ENCODE data around the gene MAGOH.
A peak's percentile ranks its signal among the peaks of the same experiment; 100 is the strongest.

Gene MAGOH

GRCh38 chr1:53259932-53260331, 21.6 kb upstream of the MAGOH start:
- Histone ChIP-seq H3K4me1 (ENCODE audit: control insufficient read depth in 2 of 2, insufficient read depth in 1 of 2, low read depth in 1 of 2, low read length in 2 of 2) (no peaks in the 10 kb centered on the region), H3K79me1 (ENCODE audit: low read depth, low read length) (no peaks in the 10 kb centered on the region), H3K4me3 (ENCODE audit: low read length in 2 of 2) (no peak overlapping the region), H3K9ac (ENCODE audit: low read depth, low read length, poor library complexity) (no peak overlapping the region), H3K18ac (ENCODE audit: low read length) (no peak overlapping the region), H2BK15ac (ENCODE audit: low read length) (no peak overlapping the region), H3K27me3 (ENCODE audit: control insufficient read depth in 3 of 3, insufficient read depth in 3 of 3, low read depth in 1 of 3, low read length in 3 of 3) (no peaks in the 10 kb centered on the region), H3K4ac (ENCODE audit: low read length) (no peak overlapping the region), H3K27ac (replicated peaks; ENCODE audit: low read length) (no peak overlapping the region), H2BK5ac (ENCODE audit: low read length) (no peak overlapping the region), H3K23ac (ENCODE audit: low read depth, low read length, poor library complexity) (no peak overlapping the region), H3K36me3 (replicated peaks in 1 of 2; ENCODE audit: control insufficient read depth in 2 of 2, insufficient read depth in 2 of 2, low read length in 2 of 2) (peaks cover 67 to 100% of the 10 kb centered on the region in 2 donors), H2BK120ac (ENCODE audit: low read depth, low read length) (no peak overlapping the region), H2AK5ac (ENCODE audit: low read depth, low read length) (no peak overlapping the region), H4K91ac (ENCODE audit: low read depth, low read length, poor library complexity) (no peak overlapping the region), H4K8ac (ENCODE audit: low read depth, low read length) (no peak overlapping the region), H3K9me3 (replicated peaks in 1 of 2; ENCODE audit: control insufficient read depth in 2 of 2, insufficient read depth in 1 of 2, low read depth in 1 of 2, low read length in 2 of 2) (no peaks in the 10 kb centered on the region), H2BK12ac (ENCODE audit: low read length) (no peak overlapping the region), H3K14ac (ENCODE audit: low read length) (no peak overlapping the region), H2AFZ (ENCODE audit: low read length) (no peak overlapping the region), H3K4me2 (ENCODE audit: insufficient read depth, low read length, poor library complexity, severe bottlenecking) (no peak overlapping the region)
- no CpG with 5 or more reads among the region's 2 CpGs for WGBS, 2 donors (ENCODE audit: extremely low coverage in 2 of 2, insufficient read length in 2 of 2, insufficient replicate concordance in 1 of 2)
- DNase-seq (ENCODE audit: low spot score), result no peak

DNA sequence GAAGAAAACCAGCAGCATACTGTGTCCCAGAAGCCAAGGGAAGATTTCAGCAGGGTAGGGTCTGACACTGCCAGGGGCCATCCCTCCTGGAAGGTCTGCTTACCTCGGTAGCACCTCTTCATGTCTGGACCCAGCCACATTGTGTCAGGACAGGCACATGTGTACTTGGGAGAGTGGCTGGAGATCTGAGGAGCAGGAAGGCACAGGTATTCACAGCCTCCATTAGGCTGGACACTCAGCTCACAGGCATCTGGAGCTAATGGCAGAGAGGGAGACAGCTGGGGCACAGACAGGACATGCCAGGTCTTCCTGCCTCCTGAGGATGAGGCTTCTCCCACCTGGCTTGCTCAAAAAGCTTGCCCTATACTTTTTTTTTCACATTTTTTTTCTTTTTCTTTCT, 19.9 kb upstream of the MAGOH start:
- Histone ChIP-seq H2AFZ (ENCODE audit: low read length) (no peak overlapping the region), H3K9ac (ENCODE audit: low read depth, low read length, poor library complexity) (peak overlapping the region; percentile 18), H2AK5ac (ENCODE audit: low read depth, low read length) (no peak overlapping the region), H3K27ac (replicated peaks; ENCODE audit: low read length) (no peak overlapping the region), H4K8ac (ENCODE audit: low read depth, low read length) (no peak overlapping the region), H2BK120ac (ENCODE audit: low read depth, low read length) (no peak overlapping the region), H3K14ac (ENCODE audit: low read length) (no peak overlapping the region), H2BK5ac (ENCODE audit: low read length) (no peak overlapping the region), H3K23ac (ENCODE audit: low read depth, low read length, poor library complexity) (peak overlapping the region; percentile 49), H3K79me1 (ENCODE audit: low read depth, low read length) (no peaks in the 10 kb centered on the region), H3K9me3 (replicated peaks in 1 of 2; ENCODE audit: control insufficient read depth in 2 of 2, insufficient read depth in 1 of 2, low read depth in 1 of 2, low read length in 2 of 2) (no peaks in the 10 kb centered on the region), H3K36me3 (replicated peaks in 1 of 2; ENCODE audit: control insufficient read depth in 2 of 2, insufficient read depth in 2 of 2, low read length in 2 of 2) (peaks cover 59 to 99% of the 10 kb centered on the region in 2 donors), H3K4ac (ENCODE audit: low read length) (no peak overlapping the region), H3K4me3 (ENCODE audit: low read length in 2 of 2) (no peak overlapping the region), H3K27me3 (ENCODE audit: control insufficient read depth in 3 of 3, insufficient read depth in 3 of 3, low read depth in 1 of 3, low read length in 3 of 3) (no peaks in the 10 kb centered on the region), H2BK15ac (ENCODE audit: low read length) (no peak overlapping the region), H4K91ac (ENCODE audit: low read depth, low read length, poor library complexity) (no peak overlapping the region), H3K18ac (ENCODE audit: low read length) (no peak overlapping the region), H3K4me2 (ENCODE audit: insufficient read depth, low read length, poor library complexity, severe bottlenecking) (no peak overlapping the region), H3K4me1 (ENCODE audit: control insufficient read depth in 2 of 2, insufficient read depth in 1 of 2, low read depth in 1 of 2, low read length in 2 of 2) (no peaks in the 10 kb centered on the region), H2BK12ac (ENCODE audit: low read length) (no peak overlapping the region)
- no peak for DNase-seq (ENCODE audit: low spot score)
- no CpG with 5 or more reads among the region's 1 CpG for WGBS, 2 donors (ENCODE audit: extremely low coverage in 2 of 2, insufficient read length in 2 of 2, insufficient replicate concordance in 1 of 2)

DNA sequence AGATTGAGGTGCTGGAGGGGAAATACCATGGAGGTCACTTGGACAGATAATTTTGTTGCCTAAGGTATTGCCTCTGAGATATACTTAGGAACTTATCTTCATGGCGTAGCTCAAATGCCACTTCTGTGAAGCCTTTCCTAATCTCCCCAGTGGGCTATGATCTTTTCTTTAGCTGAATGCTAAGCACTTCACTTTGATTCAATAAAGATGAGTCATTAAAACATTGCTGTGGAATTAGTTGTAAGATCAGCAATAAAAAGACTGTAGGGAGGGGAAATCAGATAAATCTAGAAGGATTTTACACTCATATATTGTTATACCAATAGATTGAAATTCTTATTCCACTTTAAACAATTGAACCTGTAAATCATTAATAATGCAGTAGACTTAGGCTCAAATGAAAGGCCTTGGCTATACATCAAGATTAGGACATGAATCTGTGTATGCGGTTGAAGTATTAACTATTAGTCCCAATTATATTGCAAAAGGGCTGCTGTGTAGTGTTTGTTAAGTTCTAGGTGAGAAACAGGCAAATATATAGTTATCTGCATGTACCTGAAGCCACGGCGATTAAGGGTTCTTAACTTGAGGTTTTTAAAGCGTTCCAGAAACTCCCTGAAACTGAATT, 19.2 kb upstream of the MAGOH start:
- no peak overlapping the region for H3K23ac ChIP-seq (ENCODE audit: low read depth, low read length, poor library complexity)
- H2BK120ac ChIP-seq (ENCODE audit: low read depth, low read length), result no peak overlapping the region
- no peak overlapping the region for H3K4me2 ChIP-seq (ENCODE audit: insufficient read depth, low read length, poor library complexity, severe bottlenecking)
- no peak overlapping the region for H3K14ac ChIP-seq (ENCODE audit: low read length)
- no peak overlapping the region for H3K18ac ChIP-seq (ENCODE audit: low read length)
- no peak overlapping the region for H2BK15ac ChIP-seq (ENCODE audit: low read length)
- no peak overlapping the region for H2BK12ac ChIP-seq (ENCODE audit: low read length)
- H2AK5ac ChIP-seq (ENCODE audit: low read depth, low read length), result no peak overlapping the region
- H3K36me3 ChIP-seq (replicated peaks in 1 of 2; ENCODE audit: control insufficient read depth in 2 of 2, insufficient read depth in 2 of 2, low read length in 2 of 2), result peaks cover 55 to 99% of the 10 kb centered on the region in 2 donors
- DNase-seq (ENCODE audit: low spot score), result no peak
- H3K4ac ChIP-seq (ENCODE audit: low read length), result no peak overlapping the region
- no peak overlapping the region for H3K4me3 ChIP-seq (ENCODE audit: low read length in 2 of 2)
- H4K91ac ChIP-seq (ENCODE audit: low read depth, low read length, poor library complexity), result no peak overlapping the region
- H3K27me3 ChIP-seq (ENCODE audit: control insufficient read depth in 3 of 3, insufficient read depth in 3 of 3, low read depth in 1 of 3, low read length in 3 of 3), result no peaks in the 10 kb centered on the region
- no peaks in the 10 kb centered on the region for H3K9me3 ChIP-seq (replicated peaks in 1 of 2; ENCODE audit: control insufficient read depth in 2 of 2, insufficient read depth in 1 of 2, low read depth in 1 of 2, low read length in 2 of 2)
- no peak overlapping the region for H3K9ac ChIP-seq (ENCODE audit: low read depth, low read length, poor library complexity)
- no peak overlapping the region for H3K27ac ChIP-seq (replicated peaks; ENCODE audit: low read length)
- no peak overlapping the region for H2AFZ ChIP-seq (ENCODE audit: low read length)
- no peaks in the 10 kb centered on the region for H3K79me1 ChIP-seq (ENCODE audit: low read depth, low read length)
- H2BK5ac ChIP-seq (ENCODE audit: low read length), result no peak overlapping the region
- WGBS, 2 donors (ENCODE audit: extremely low coverage in 2 of 2, insufficient read length in 2 of 2, insufficient replicate concordance in 1 of 2), result no CpG with 5 or more reads among the region's 5 CpGs
- H3K4me1 ChIP-seq (ENCODE audit: control insufficient read depth in 2 of 2, insufficient read depth in 1 of 2, low read depth in 1 of 2, low read length in 2 of 2), result no peaks in the 10 kb centered on the region
- H4K8ac ChIP-seq (ENCODE audit: low read depth, low read length), result no peak overlapping the region

DNA sequence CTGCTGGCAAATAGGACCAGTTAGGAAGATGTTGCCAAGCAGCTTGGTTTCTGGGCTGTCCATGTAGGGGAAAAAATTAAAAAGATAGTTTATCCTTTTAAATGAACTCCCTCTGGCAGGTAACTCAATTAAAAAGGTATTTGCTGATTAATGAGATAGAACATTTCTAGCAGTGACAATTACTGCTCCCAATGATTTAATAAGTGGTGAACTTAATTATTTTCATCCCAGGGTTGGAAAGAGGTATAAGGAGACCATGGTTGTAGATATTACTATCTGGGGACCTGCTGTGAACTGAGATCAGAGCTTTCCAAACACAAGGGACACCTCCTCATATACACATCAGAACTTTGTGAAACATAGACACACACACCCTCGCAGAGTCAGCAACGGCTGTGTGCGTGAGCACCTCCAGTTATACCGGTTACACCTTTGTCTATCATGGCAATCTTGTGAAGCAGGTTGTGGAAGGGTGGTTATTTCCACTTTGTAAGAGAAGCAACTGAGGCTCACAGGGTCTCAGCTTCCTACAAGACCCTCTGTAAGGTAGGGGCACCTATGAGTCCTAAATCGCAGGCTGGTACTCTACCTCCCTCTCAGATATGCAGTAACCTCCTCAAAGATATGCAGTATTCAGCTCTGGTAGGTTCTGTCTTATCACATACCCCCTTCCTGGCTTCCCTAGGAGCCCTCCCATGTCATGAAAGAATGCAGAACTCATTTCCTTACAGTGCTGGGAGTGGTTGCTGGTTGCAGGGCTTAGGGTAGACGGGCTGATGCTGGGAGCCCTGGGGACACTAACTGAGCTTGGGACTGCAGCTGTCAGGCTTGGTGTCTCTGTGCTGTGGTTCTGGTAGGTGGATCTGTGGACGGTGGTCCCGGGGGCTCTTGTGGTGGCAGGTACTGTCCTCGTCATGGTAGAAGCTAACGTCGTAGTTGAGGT, 18.5 kb upstream of the MAGOH start:
- no peaks in the 10 kb centered on the region for H3K79me1 ChIP-seq (ENCODE audit: low read depth, low read length)
- no peaks in the 10 kb centered on the region for H3K4me1 ChIP-seq (ENCODE audit: control insufficient read depth in 2 of 2, insufficient read depth in 1 of 2, low read depth in 1 of 2, low read length in 2 of 2)
- no peaks in the 10 kb centered on the region for H3K27me3 ChIP-seq (ENCODE audit: control insufficient read depth in 3 of 3, insufficient read depth in 3 of 3, low read depth in 1 of 3, low read length in 3 of 3)
- no peaks in the 10 kb centered on the region for H3K9me3 ChIP-seq (replicated peaks in 1 of 2; ENCODE audit: control insufficient read depth in 2 of 2, insufficient read depth in 1 of 2, low read depth in 1 of 2, low read length in 2 of 2)
- peaks cover 48 to 97% of the 10 kb centered on the region in 2 donors for H3K36me3 ChIP-seq (replicated peaks in 1 of 2; ENCODE audit: control insufficient read depth in 2 of 2, insufficient read depth in 2 of 2, low read length in 2 of 2)
- H3K14ac ChIP-seq (ENCODE audit: low read length), result no peak overlapping the region
- no peak overlapping the region for H4K8ac ChIP-seq (ENCODE audit: low read depth, low read length)
- no peak overlapping the region for H2BK120ac ChIP-seq (ENCODE audit: low read depth, low read length)
- H2AK5ac ChIP-seq (ENCODE audit: low read depth, low read length), result no peak overlapping the region
- no peak overlapping the region for H2BK15ac ChIP-seq (ENCODE audit: low read length)
- H2BK5ac ChIP-seq (ENCODE audit: low read length), result no peak overlapping the region
- no peak for DNase-seq (ENCODE audit: low spot score)
- no peak overlapping the region for H3K18ac ChIP-seq (ENCODE audit: low read length)
- no peak overlapping the region for H3K4ac ChIP-seq (ENCODE audit: low read length)
- H3K9ac ChIP-seq (ENCODE audit: low read depth, low read length, poor library complexity), result no peak overlapping the region
- no peak overlapping the region for H3K4me2 ChIP-seq (ENCODE audit: insufficient read depth, low read length, poor library complexity, severe bottlenecking)
- H3K23ac ChIP-seq (ENCODE audit: low read depth, low read length, poor library complexity), result no peak overlapping the region
- peak overlapping the region in 1 of 2 donors; percentile 47 for H3K4me3 ChIP-seq (ENCODE audit: low read length in 2 of 2)
- no peak overlapping the region for H2AFZ ChIP-seq (ENCODE audit: low read length)
- H2BK12ac ChIP-seq (ENCODE audit: low read length), result no peak overlapping the region
- no CpG with 5 or more reads among the region's 11 CpGs for WGBS, 2 donors (ENCODE audit: extremely low coverage in 2 of 2, insufficient read length in 2 of 2, insufficient replicate concordance in 1 of 2)
- no peak overlapping the region for H3K27ac ChIP-seq (replicated peaks; ENCODE audit: low read length)
- H4K91ac ChIP-seq (ENCODE audit: low read depth, low read length, poor library complexity), result no peak overlapping the region

Measured in neuronal stem cell (in vitro differentiated cells).